RWPE1 (cell line): Measurements from ENCODE around the gene TRMT61A.
A peak's percentile ranks its signal among the peaks of the same experiment; 100 is the strongest.

Experiments used
- CTCF ChIA-PET: fragments of 350-600 bp; sonication (Branson Sonifier 250); formaldehyde crosslinking; extraction: SDS; loops from one replicate; lab custom pipeline; 2021; lab: Yijun Ruan, JAX
- POLR2A ChIA-PET: fragments of 400-600 bp; formaldehyde crosslinking; extraction: SDS; loops from one replicate; lab custom pipeline; 2020; ENCODE audit warnings: antibody characterized with exemption; ENCODE audit not compliant: low non-redundant PET; lab: Yijun Ruan, JAX
- DNase-seq: peaks from one replicate; pipeline ENCODE4 v3.0.0; 2012; ENCODE audit warnings: low spot score
- H3K27ac ChIP-seq: fragments of 450-650 bp; 2 replicates; pipeline ENCODE4 v1.5.1; 2017
- CTCF ChIP-seq: fragments of 450-650 bp; conservative IDR thresholded peaks from 2 replicates; pipeline ENCODE4 v1.5.1; 2017; ENCODE audit warnings: low read depth, mild to moderate bottlenecking

Gene TRMT61A

GRCh38 chr14:103542605-103543088 lies 13.7 kb downstream of the TRMT61A start:
- no peak for TF ChIP-seq CTCF
- DNase-seq = no peak
- ChIA-PET POLR2A (interaction anchor here (1.1 to 1.4 kb wide), 2 partner anchors 10 to 21 kb away, joined by 3 to 4 read pairs; no protein-coding TSS in a partner anchor), CTCF (interaction anchor here (0.6 to 3.2 kb wide), 4 partner anchors 21 to 664 kb away, joined by 3 to 21 read pairs (median 10); no protein-coding TSS in a partner anchor)
- peak overlapping the region; percentile 100 for H3K27ac ChIP-seq

GRCh38 chr14:103543140-103543539 lies 14.1 kb downstream of the TRMT61A start:
- no peak for DNase-seq
- ChIA-PET POLR2A (interaction anchor here (1.1 to 1.4 kb wide), 2 partner anchors 9 to 22 kb away, joined by 3 to 4 read pairs; no protein-coding TSS in a partner anchor), CTCF (interaction anchor here (0.6 to 3.2 kb wide), 4 partner anchors 22 to 665 kb away, joined by 3 to 21 read pairs (median 10); no protein-coding TSS in a partner anchor)
- TF ChIP-seq CTCF = no peak
- peak overlapping the region; percentile 100 for H3K27ac ChIP-seq

- ChIA-PET POLR2A (interaction anchor here (0.6 kb wide), 1 partner anchor 34 kb away, joined by 6 read pairs; no protein-coding TSS in a partner anchor), CTCF (interaction anchor here (0.6 to 3.2 kb wide), 4 partner anchors 22 to 472 kb away, joined by 3 to 21 read pairs (median 10); no protein-coding TSS in a partner anchor)
- no peak for DNase-seq
- peak overlapping the region; percentile 100 for H3K27ac ChIP-seq
- TF ChIP-seq CTCF = no peak
Measured at GRCh38 chr14:103543721-103544387, 14.9 kb downstream of the TRMT61A start.

- DNase-seq = no peak
- CTCF ChIA-PET = interaction anchor here (0.7 to 3.7 kb wide), 4 partner anchors 25 to 472 kb away, joined by 3 to 57 read pairs (median 18); partner anchors contain the start of gene CKB
Measured at GRCh38 chr14:103544388-103545218, 15.6 kb downstream of the TRMT61A start.

GRCh38 chr14:103545219-103545914 lies 16.4 kb downstream of the TRMT61A start:
- TF ChIP-seq CTCF = no peak
- ChIA-PET POLR2A (no interaction called here), CTCF (interaction anchor here (0.7 to 3.7 kb wide), 3 partner anchors 26 to 472 kb away, joined by 3 to 57 read pairs (median 8); partner anchors contain the start of gene CKB)
- peak overlapping the region; percentile 100 for H3K27ac ChIP-seq
- no peak for DNase-seq

More at GRCh38 chr14:103544388-103545218, 15.6 kb downstream of the TRMT61A start:
- no peak for TF ChIP-seq CTCF
- POLR2A ChIA-PET = no interaction called here
- peak overlapping the region; percentile 100 for H3K27ac ChIP-seq
